Measurements from ENCODE around the gene TAS2R40.

Gene TAS2R40

DNA sequence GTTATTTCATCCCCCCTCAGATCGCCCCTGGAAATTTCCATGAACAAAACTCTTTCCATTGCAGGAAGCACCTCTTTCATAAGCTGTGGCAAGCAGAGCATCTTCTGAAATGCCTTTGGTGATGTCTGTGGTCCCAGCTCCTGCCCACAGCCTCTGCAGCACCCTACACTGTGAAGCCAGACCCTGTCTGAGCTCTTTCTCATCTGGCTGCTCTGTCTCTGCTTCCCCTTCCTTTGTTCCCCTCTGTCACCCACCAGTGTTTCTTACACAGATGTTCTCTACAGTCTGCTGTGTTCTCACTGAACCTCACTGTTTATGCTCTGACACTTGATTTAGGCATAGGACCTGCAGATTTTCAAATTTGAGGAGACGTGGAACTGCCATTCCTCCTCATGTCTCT, 40.5 kb upstream of the TAS2R40 start:
- ATAC-seq, result no peak
- TF ChIP-seq, protein P1, sequence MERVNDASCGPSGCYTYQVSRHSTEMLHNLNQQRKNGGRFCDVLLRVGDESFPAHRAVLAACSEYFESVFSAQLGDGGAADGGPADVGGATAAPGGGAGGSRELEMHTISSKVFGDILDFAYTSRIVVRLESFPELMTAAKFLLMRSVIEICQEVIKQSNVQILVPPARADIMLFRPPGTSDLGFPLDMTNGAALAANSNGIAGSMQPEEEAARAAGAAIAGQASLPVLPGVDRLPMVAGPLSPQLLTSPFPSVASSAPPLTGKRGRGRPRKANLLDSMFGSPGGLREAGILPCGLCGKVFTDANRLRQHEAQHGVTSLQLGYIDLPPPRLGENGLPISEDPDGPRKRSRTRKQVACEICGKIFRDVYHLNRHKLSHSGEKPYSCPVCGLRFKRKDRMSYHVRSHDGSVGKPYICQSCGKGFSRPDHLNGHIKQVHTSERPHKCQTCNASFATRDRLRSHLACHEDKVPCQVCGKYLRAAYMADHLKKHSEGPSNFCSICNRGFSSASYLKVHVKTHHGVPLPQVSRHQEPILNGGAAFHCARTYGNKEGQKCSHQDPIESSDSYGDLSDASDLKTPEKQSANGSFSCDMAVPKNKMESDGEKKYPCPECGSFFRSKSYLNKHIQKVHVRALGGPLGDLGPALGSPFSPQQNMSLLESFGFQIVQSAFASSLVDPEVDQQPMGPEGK (CRISPR knock-in tag; IDR thresholded peaks at IDR 0.05; ENCODE audit: borderline replicate concordance), result no peak
- TF ChIP-seq, protein P2, sequence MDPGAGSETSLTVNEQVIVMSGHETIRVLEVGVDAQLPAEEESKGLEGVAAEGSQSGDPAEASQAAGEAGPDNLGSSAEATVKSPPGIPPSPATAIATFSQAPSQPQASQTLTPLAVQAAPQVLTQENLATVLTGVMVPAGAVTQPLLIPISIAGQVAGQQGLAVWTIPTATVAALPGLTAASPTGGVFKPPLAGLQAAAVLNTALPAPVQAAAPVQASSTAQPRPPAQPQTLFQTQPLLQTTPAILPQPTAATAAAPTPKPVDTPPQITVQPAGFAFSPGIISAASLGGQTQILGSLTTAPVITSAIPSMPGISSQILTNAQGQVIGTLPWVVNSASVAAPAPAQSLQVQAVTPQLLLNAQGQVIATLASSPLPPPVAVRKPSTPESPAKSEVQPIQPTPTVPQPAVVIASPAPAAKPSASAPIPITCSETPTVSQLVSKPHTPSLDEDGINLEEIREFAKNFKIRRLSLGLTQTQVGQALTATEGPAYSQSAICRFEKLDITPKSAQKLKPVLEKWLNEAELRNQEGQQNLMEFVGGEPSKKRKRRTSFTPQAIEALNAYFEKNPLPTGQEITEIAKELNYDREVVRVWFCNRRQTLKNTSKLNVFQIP (CRISPR knock-in tag; IDR thresholded peaks at IDR 0.05; ENCODE audit: borderline replicate concordance, low read depth), result no peak

- ATAC-seq, result no peak
- TF ChIP-seq ARNTL (CRISPR knock-in tag; IDR thresholded peaks at IDR 0.05; ENCODE audit: borderline replicate concordance, low read depth) (no peak), PPARA (CRISPR knock-in tag; IDR thresholded peaks at IDR 0.05; ENCODE audit: borderline replicate concordance) (no peak), TOX (CRISPR knock-in tag; IDR thresholded peaks at IDR 0.05; ENCODE audit: borderline replicate concordance) (no peak)
These were observed 38.8 kb upstream of the TAS2R40 start, which contains the start of gene TAS2R39 for GRCh38 chr7:143183024-143183423. TAS2R39 (plus strand) TSS chr7:143183419; CDS start chr7:143183419, 0 bp downstream.

DNA sequence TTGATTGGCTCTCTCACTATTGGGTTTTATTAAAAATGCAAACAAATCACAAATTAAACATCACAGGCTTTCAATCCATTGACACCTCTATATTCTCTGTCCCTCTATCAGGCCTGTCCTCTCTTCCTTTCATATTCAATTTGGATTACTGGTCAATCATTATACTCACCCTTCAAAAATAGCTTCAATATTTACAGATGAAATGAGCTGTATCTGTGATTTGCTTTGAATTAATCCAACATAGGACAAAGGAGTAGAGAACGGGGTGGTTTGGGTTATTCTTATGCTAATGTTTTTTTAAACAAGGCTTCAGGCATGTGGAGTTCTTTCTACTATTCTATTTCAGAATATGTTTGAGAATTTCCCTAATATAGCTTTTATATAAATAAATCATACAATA, 36.3 kb upstream of the TAS2R40 start:
- no peak for TF ChIP-seq ZNF8 (CRISPR knock-in tag; IDR thresholded peaks at IDR 0.05)
- no peak for TF ChIP-seq PPARA (CRISPR knock-in tag; IDR thresholded peaks at IDR 0.05; ENCODE audit: borderline replicate concordance)
- no peak for TF ChIP-seq CSDC2 (CRISPR knock-in tag; IDR thresholded peaks at IDR 0.05)
- TF ChIP-seq OSR1 (CRISPR knock-in tag; IDR thresholded peaks at IDR 0.05), result no peak
- no peak for TF ChIP-seq ISL1 (CRISPR knock-in tag; IDR thresholded peaks at IDR 0.05)
- TF ChIP-seq, protein P3, sequence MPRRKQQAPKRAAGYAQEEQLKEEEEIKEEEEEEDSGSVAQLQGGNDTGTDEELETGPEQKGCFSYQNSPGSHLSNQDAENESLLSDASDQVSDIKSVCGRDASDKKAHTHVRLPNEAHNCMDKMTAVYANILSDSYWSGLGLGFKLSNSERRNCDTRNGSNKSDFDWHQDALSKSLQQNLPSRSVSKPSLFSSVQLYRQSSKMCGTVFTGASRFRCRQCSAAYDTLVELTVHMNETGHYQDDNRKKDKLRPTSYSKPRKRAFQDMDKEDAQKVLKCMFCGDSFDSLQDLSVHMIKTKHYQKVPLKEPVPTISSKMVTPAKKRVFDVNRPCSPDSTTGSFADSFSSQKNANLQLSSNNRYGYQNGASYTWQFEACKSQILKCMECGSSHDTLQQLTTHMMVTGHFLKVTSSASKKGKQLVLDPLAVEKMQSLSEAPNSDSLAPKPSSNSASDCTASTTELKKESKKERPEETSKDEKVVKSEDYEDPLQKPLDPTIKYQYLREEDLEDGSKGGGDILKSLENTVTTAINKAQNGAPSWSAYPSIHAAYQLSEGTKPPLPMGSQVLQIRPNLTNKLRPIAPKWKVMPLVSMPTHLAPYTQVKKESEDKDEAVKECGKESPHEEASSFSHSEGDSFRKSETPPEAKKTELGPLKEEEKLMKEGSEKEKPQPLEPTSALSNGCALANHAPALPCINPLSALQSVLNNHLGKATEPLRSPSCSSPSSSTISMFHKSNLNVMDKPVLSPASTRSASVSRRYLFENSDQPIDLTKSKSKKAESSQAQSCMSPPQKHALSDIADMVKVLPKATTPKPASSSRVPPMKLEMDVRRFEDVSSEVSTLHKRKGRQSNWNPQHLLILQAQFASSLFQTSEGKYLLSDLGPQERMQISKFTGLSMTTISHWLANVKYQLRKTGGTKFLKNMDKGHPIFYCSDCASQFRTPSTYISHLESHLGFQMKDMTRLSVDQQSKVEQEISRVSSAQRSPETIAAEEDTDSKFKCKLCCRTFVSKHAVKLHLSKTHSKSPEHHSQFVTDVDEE (CRISPR knock-in tag; IDR thresholded peaks at IDR 0.05), result no peak
- TF ChIP-seq, protein P4, sequence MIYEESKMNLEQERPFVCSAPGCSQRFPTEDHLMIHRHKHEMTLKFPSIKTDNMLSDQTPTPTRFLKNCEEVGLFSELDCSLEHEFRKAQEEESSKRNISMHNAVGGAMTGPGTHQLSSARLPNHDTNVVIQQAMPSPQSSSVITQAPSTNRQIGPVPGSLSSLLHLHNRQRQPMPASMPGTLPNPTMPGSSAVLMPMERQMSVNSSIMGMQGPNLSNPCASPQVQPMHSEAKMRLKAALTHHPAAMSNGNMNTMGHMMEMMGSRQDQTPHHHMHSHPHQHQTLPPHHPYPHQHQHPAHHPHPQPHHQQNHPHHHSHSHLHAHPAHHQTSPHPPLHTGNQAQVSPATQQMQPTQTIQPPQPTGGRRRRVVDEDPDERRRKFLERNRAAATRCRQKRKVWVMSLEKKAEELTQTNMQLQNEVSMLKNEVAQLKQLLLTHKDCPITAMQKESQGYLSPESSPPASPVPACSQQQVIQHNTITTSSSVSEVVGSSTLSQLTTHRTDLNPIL (CRISPR knock-in tag; IDR thresholded peaks at IDR 0.05; ENCODE audit: low read depth), result no peak
- no peak for TF ChIP-seq ZFP3 (CRISPR knock-in tag; IDR thresholded peaks at IDR 0.05)
- no peak for TF ChIP-seq RARB (CRISPR knock-in tag; IDR thresholded peaks at IDR 0.05)
- no peak for TF ChIP-seq ZC3H10 (CRISPR knock-in tag; IDR thresholded peaks at IDR 0.05)
- no peak for TF ChIP-seq ARNTL (CRISPR knock-in tag; IDR thresholded peaks at IDR 0.05; ENCODE audit: borderline replicate concordance, low read depth)
- ATAC-seq, result no peak

DNA sequence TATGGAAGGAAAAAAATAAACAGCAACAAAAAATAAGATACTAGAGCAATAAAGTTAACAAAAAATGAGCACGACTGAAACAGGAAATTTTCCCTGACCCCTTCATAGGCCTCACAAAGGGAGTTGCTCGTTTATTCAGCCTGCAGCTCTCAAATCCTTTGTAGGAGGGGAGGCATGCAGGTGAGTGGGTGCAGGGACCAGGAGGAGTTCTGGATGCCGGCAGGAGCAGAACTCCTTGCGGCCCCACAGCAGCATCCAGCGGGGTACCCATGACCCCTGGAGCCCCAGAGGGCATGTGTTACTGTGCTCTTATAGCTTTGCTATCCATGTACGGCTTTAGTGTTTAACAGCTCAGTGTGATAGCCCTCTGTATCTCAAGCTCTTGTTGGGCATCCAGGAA, 32.8 kb upstream of the TAS2R40 start:
- ATAC-seq, result no peak
- TF ChIP-seq, protein P1 (CRISPR knock-in tag; IDR thresholded peaks at IDR 0.05; ENCODE audit: borderline replicate concordance), result no peak
- no peak for TF ChIP-seq CSDC2 (CRISPR knock-in tag; IDR thresholded peaks at IDR 0.05)
- TF ChIP-seq, protein P4 (CRISPR knock-in tag; IDR thresholded peaks at IDR 0.05; ENCODE audit: low read depth), result no peak
- no peak for TF ChIP-seq SNAI2 (CRISPR knock-in tag; IDR thresholded peaks at IDR 0.05)
- TF ChIP-seq ZNF70 (CRISPR knock-in tag; IDR thresholded peaks at IDR 0.05), result no peak
